Stimulated activated naive CD8-positive, alpha-beta T cell treated with anti-CD3 and anti-CD28 coated beads, Interleukin-15, amount 100 ng/mL, for 72 hours (primary cell): ENCODE data around the gene HOGA1.
"Not testable (repeated sequence)": the region's sequence is repeated elsewhere in the genome, so short reads cannot be mapped to it uniquely, and the experiment has no call there.

Experiments
- ATAC-seq: fragments of 150-1000 bp; cut with Tn5 transposase; 2 replicates; pipeline ENCODE4 v1.10.0; 2021; ENCODE audit warnings: mild to moderate bottlenecking, moderate library complexity
- DNase-seq, 2 donors: peaks; one replicate each; pipeline ENCODE4 v3.0.0; 2021 to 2022
- H3K27ac Mint-ChIP-seq, 2 donors: one replicate each; pipeline ENCODE4 v1.8.0; 2022; ENCODE audit warnings: mild to moderate bottlenecking in 2 of 2, mixed read lengths in 2 of 2, moderate library complexity in 2 of 2
- H3K27me3 Mint-ChIP-seq: one replicate; pipeline ENCODE4 v1.8.0; 2022; ENCODE audit warnings: mixed read lengths
- H3K4me1 Mint-ChIP-seq: one replicate; pipeline ENCODE4 v1.8.0; 2022; ENCODE audit warnings: mild to moderate bottlenecking, mixed read lengths
- H3K4me3 Mint-ChIP-seq, 2 donors: one replicate each; pipeline ENCODE4 v1.8.0; 2022; ENCODE audit warnings: mild to moderate bottlenecking in 2 of 2, mixed read lengths in 2 of 2, moderate library complexity in 1 of 2
- H3K9me3 Mint-ChIP-seq, 2 donors: one replicate each; pipeline ENCODE4 v1.8.0; 2022; ENCODE audit warnings: mixed read lengths in 2 of 2

Gene HOGA1

DNA sequence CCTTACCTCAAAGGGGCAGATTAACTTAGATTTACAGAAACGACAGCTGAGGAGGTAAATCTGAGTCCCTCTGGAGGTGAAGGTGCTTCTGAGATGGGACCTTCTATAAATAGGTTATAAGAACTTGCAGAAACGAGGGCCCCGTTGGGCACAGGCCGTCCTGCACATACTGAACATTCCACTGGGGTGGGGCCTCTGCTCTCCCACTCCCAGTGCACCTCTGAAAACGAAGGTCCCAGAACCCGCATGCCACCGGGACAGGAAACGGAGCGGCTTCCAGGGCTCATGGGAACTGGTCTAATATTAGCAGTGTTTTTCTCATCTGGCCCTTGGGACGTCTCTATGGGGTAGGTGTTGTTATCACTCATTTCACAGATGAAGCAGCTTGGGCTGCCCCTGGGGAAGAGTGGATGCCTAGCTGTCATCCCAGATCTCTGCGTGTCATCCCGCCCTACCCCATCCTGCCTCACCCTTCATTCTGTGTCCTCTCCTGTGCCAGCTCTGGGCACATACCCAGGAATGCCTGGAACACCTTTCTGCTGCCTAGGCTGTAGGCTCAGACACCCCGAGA lies 24.9 kb downstream of the HOGA1 start:
- H3K4me1 Mint-ChIP-seq: no peaks in the 10 kb centered on the region
- DNase-seq (no peak), ATAC-seq (no peak)
- no peak overlapping the region for H3K4me3 Mint-ChIP-seq
- no peak overlapping the region for H3K27ac Mint-ChIP-seq
- no peaks in the 10 kb centered on the region for H3K9me3 Mint-ChIP-seq
- H3K27me3 Mint-ChIP-seq: peaks cover 8% of the 10 kb centered on the region

DNA sequence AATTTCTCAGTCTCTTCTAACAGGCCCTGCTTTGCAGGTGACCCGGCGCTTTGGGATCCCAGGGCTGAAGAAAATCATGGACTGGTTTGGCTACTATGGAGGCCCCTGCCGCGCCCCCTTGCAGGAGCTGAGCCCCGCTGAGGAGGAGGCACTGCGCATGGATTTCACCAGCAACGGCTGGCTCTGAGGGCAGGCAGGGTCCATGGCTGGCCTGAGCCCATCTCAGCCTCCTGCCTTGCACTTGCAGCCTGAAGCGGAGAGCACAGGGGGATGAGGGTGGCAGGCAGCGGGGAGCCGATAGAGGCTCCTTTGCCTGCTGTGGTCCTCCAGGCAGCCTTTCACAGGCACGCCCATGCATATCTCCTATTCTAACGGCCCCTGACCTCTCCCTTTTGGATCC lies 27.3 kb downstream of the HOGA1 start:
- Mint-ChIP-seq H3K4me1 (no peaks in the 10 kb centered on the region), H3K27me3 (peaks cover 8% of the 10 kb centered on the region), H3K9me3 (no peaks in the 10 kb centered on the region), H3K4me3 (no peak overlapping the region), H3K27ac (peak overlapping the region in 1 of 2 donors; percentile 19)
- ATAC-seq (no peak), DNase-seq (no peak)

DNA sequence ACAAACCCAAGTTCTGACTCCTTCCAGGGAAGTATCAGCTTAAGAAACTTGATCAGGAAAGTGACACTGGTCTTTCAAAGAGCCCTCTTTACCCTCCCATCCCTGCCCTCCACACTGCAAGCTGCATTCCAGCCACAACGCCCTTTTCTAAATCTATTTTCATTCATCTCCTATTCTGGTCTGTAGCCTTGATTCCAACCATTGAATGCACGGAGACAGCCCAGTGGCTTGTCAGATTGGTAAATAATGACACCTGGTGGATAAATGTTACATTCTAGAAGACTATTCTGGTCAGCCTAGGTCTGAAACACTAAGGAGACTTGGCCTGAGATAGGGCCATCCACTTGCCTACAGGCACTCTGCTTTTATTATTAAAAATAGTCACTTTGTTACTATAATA lies 28.2 kb downstream of the HOGA1 start:
- ATAC-seq (no peak), DNase-seq (no peak)
- H3K27me3 Mint-ChIP-seq: peaks cover under 1% of the 10 kb centered on the region
- H3K27ac Mint-ChIP-seq: no peak overlapping the region
- no peaks in the 10 kb centered on the region for H3K4me1 Mint-ChIP-seq
- no peaks in the 10 kb centered on the region for H3K9me3 Mint-ChIP-seq
- H3K4me3 Mint-ChIP-seq: no peak overlapping the region

DNA sequence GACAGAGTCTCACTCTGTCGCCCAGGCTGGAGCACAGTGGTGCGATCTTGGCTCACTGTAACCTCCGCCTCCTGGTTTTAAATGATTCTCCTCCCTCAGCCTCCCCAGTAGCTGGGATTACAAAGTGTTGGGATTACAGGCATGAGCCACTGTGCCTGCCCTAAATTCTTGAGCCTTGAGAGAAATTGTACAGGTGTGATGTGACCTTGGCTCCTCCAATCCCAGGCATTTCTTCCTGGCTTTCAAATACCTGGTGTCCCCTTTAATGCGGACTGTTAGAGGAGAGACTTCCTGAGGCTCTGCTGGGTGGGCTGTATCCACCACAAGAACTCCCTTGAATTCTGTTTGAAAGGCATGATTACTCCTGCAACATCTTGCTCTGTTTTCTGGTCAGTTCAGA lies 34.1 kb downstream of the HOGA1 start:
- H3K27me3 Mint-ChIP-seq: no peaks in the 10 kb centered on the region
- ATAC-seq: no peak
- H3K4me1 Mint-ChIP-seq: no peaks in the 10 kb centered on the region
- DNase-seq: no peak
- no peak overlapping the region for H3K4me3 Mint-ChIP-seq
- H3K9me3 Mint-ChIP-seq: no peaks in the 10 kb centered on the region
- H3K27ac Mint-ChIP-seq: peak overlapping the region in 1 of 2 donors; percentile 67

DNA sequence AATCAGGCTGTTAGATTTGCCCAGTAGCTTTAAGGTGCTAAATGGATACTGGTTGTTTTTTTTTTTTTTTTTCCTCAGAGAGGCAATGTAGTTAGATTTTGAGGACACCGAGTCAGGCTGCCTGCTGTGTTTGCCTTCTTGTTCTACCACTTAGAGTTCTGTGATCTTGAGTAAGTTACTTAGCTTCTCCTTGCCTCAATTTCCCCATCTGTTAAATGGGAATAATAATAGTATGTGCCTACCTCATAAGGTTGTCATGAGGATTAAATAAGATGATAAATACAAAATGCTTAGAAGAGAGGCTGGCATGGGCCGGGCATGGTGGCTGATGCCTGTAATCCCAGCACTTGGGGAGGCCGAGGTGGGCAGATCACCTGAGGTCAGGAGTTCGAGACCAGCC lies 34.5 kb downstream of the HOGA1 start:
- DNase-seq (no peak), ATAC-seq (no peak)
- H3K9me3 Mint-ChIP-seq: no peaks in the 10 kb centered on the region
- H3K4me3 Mint-ChIP-seq: no peak overlapping the region
- H3K4me1 Mint-ChIP-seq: no peaks in the 10 kb centered on the region
- H3K27me3 Mint-ChIP-seq: no peaks in the 10 kb centered on the region
- H3K27ac Mint-ChIP-seq: peak overlapping the region in 1 of 2 donors; percentile 67

DNA sequence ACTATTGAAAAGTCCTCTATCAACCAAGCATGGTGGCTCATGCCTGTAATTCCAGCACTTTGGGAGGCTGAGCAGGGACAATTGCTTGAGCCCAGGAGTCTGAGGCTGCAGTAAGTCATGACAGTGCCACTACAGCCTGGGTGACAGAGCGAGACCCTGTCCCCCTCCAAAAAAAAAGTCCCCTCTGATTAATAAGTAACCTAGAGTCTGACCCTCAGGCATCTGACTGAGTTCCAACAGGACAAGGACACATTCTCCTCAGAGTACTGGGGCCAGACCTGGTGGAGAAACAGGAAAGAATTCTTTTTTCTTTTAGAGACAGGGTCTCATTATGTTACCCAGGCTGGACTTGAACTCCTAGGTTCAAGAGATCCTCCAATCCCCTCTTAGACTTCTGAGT lies 39.1 kb downstream of the HOGA1 start:
- H3K27ac Mint-ChIP-seq: no peak overlapping the region
- no peak for ATAC-seq
- H3K4me1 Mint-ChIP-seq: no peaks in the 10 kb centered on the region
- no peak overlapping the region for H3K4me3 Mint-ChIP-seq
- H3K9me3 Mint-ChIP-seq: no peaks in the 10 kb centered on the region
- no peaks in the 10 kb centered on the region for H3K27me3 Mint-ChIP-seq
- DNase-seq: no peak

DNA sequence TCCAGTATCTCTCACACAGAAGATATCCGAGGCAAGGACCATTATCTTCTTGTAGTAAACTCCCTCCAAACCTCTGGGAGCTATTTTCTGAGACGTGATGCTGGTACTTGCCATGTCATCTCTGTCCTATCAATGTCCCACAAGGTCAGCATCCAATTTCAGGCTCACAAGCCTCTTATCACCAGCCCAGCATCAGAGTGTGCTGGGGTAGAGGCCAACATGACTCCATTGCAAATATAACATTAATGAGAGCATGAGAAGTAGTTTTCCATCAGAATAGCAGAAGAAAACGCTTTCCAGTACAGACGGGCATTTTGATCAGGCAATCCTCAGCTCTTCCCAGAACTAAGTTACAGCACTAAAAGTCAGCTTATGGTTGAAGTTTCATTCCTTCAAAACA lies 43.5 kb downstream of the HOGA1 start:
- no peaks in the 10 kb centered on the region for H3K9me3 Mint-ChIP-seq
- no peak overlapping the region for H3K4me3 Mint-ChIP-seq
- ATAC-seq (no peak), DNase-seq (no peak)
- H3K27ac Mint-ChIP-seq: no peak overlapping the region
- H3K27me3 Mint-ChIP-seq: no peaks in the 10 kb centered on the region
- peaks cover 10% of the 10 kb centered on the region for H3K4me1 Mint-ChIP-seq

DNA sequence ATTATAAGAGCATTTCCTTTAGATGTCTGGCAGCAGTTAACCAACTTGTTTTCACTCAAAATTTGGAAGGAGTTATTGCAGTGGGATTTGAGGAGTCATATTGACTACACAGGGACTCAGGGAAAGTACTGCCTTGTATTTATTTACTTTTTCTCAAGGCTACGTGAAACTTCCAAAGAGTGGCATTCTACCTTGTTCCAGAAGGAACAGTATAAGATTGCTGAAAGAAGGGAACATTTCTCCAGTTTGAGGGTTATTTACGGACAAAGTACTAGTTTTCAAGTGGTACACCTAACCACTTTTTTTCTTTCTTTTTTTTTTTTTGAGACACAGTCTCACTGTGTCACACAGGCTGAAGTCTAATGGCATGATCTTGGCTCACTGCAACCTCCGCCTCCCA lies 44.0 kb downstream of the HOGA1 start:
- H3K27ac Mint-ChIP-seq: no peak overlapping the region
- H3K4me3 Mint-ChIP-seq: no peak overlapping the region
- no peak for ATAC-seq

DNA sequence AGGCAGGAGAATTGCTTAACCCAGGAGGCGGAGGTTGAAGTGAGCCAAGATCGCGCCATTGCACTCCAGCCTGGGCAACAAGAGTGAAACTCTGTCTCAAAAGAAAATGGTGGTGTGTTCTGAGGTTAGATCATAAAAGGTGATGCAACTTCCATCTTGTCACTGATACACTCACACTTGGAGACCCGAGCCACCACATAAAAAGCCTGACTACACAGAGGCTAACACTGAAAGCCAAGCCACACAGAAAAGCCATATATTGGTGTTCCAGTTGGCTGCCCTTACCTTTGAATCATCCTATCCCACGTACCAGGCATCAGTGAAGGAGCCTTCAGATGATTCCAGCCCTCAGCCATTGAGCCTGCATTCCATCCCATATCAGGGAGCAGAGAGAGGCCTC lies 45.1 kb downstream of the HOGA1 start:
- no peak for DNase-seq
- Mint-ChIP-seq H3K27me3 (no peaks in the 10 kb centered on the region), H3K4me3 (no peak overlapping the region), H3K4me1 (peaks cover 25% of the 10 kb centered on the region), H3K9me3 (no peaks in the 10 kb centered on the region), H3K27ac (no peak overlapping the region)
- no peak for ATAC-seq

More for the DNA sequence above, 44.0 kb downstream of the HOGA1 start:
- Mint-ChIP-seq H3K9me3 (no peaks in the 10 kb centered on the region), H3K4me1 (peaks cover 15% of the 10 kb centered on the region), H3K27me3 (no peaks in the 10 kb centered on the region)
- DNase-seq: no peak

DNA sequence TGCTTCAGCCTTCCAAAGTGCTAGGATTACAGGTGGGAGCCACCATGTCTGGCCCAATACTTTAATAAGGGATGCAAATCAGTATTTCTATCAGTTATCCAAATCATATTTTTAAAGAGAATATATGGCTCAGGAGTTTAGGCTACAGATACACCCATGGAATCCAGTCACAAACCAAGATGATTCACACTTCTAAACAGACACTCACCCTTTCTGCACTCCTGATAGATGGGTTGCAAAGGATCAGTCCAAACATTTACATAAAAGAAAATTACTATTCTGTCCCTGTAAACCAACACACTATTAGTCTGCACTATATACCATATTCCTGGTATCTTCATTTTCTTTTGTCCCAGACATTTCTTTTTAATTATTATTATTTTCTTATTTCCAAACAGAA lies 46.9 kb downstream of the HOGA1 start:
- no peak overlapping the region for H3K27ac Mint-ChIP-seq
- no peaks in the 10 kb centered on the region for H3K27me3 Mint-ChIP-seq
- ATAC-seq (no peak), DNase-seq (no peak)
- peaks cover 25% of the 10 kb centered on the region for H3K4me1 Mint-ChIP-seq
- H3K4me3 Mint-ChIP-seq: no peak overlapping the region
- no peaks in the 10 kb centered on the region for H3K9me3 Mint-ChIP-seq

DNA sequence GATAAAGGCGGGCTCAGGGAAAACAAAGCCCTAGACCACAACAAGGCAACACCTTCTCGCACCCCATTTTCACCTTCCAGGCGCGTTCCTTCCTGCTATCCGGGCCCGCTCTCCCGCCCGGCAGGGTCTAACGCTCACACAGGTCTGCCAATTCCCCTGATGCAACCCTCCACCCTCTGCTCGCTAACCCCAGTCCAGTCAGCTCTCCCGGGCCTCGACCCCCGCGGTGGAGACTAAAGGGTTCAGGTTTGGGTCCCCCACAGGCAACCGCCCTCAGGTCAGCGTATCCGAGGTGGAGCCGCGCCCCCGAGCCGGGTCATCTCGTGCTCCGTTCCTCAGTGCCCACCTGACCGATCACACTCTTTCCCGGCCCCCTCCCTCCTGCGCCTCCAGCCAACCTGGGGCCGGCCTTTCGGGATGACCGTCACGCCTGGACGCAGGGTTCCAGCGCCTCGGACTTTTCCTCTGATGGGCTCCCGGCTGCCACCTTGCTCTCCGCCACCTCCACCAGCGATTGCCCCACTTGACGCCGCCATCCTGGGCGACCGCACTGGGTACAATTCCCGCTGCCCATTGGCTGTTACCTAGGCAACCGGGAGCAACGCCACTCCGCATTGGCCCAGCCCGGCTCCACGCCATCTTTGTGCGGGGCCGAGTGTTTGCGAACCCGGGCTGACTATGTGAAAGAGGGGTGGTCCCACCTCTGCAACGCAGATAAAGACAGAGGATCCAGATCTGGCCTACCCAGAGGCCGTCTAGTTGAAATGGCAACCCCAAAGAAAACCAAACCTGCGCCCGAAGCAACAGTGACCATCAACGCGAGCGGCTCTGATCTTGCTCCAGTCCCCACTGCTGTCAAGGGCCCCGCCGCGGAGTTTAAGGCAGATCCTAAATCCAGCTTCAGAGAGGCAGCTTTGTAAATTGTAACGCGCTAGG lies 49.0 kb downstream of the HOGA1 start, which contains the start of gene MORN4:
MORN4 (minus strand) TSS at position 552 of the 936 bp plus-strand sequence. CDS start 13,847 bp downstream, outside the sequence.
- Mint-ChIP-seq H3K4me1 (peaks cover 25% of the 10 kb centered on the region), H3K27ac (peak within 1 kb of the TSS; percentile 95 to 99), H3K4me3 (peak within 1 kb of the TSS; percentile 96 to 99), H3K9me3 (no peaks in the 10 kb centered on the region), H3K27me3 (no peaks in the 10 kb centered on the region)
- DNase-seq (peak; percentile 90 to 92), ATAC-seq (peak; percentile 99)

DNA sequence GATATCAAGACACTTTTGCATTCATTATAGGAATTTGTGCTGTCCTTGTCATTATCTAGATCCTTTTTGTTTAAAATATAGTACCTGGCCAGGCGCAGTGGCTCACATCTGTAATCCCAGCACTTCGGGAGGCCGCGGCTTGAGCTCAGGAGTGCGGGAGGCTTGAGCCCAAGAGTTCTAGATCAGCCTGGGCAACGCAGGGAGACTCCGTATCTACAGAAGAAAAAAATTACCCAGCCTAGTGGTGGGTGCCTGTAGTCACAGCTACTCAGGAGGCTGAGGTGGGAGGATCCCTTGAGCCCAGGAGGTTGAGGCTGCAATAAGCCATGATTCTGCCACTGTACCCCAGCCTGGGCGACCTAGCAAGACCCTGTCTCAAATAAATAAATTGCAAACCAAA lies 49.7 kb downstream of the HOGA1 start:
- H3K9me3 Mint-ChIP-seq: no peaks in the 10 kb centered on the region
- peak; percentile 38 to 57 for DNase-seq

DNA sequence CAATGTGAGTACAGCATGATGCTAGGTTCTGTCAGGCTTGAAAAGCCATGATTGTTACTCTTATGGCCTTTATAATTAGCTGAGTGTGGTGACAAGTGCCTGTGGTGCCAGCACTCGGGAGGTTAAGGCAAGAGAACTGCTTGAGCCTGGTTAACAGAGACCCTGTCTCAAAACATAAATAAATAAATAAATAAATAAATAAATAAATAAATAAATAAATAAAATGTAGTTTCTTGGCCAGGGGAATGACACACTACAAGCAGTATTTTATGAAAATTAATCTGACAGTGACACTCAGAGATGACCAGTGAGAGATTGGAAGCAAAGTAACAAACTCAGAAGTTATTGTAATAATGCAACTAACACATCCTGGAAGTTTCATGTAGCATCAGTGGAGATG lies 51.4 kb downstream of the HOGA1 start:
- H3K27me3 Mint-ChIP-seq: no peaks in the 10 kb centered on the region
- no peak overlapping the region for H3K27ac Mint-ChIP-seq
- ATAC-seq (no peak), DNase-seq (no peak)
- no peak overlapping the region for H3K4me3 Mint-ChIP-seq
- no peaks in the 10 kb centered on the region for H3K9me3 Mint-ChIP-seq
- H3K4me1 Mint-ChIP-seq: peaks cover 26% of the 10 kb centered on the region

More for the DNA sequence above, 49.7 kb downstream of the HOGA1 start:
- Mint-ChIP-seq H3K4me3 (peak overlapping the region; percentile 96 to 99), H3K27ac (peak overlapping the region; percentile 95 to 99), H3K27me3 (no peaks in the 10 kb centered on the region), H3K4me1 (peaks cover 25% of the 10 kb centered on the region)
- ATAC-seq: peak; percentile 76

DNA sequence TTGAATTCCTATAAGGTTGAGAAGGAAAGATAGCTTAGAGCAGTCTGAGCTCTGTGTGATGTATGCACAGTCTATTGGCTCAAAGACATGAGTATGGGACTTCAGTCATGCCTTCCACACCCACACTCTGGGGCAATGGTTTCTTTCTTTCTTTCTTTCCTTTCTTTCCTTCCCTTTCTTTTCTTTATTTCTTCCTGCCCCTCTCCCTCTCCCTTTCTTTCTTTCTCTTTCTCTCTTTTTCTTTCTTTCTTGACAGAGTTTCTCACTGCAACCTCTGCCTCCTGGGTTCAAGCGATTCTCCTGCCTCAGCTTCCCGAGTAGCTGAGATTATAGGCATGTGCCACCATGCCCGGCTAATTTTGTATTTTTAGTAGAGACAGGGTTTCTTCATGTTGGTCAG lies 54.9 kb downstream of the HOGA1 start:
- ATAC-seq, H3K4me3 Mint-ChIP-seq, H3K9me3 Mint-ChIP-seq, DNase-seq, H3K27me3 Mint-ChIP-seq, H3K27ac Mint-ChIP-seq: not testable (repeated sequence)
- H3K4me1 Mint-ChIP-seq: peaks cover 30% of the 10 kb centered on the region

DNA sequence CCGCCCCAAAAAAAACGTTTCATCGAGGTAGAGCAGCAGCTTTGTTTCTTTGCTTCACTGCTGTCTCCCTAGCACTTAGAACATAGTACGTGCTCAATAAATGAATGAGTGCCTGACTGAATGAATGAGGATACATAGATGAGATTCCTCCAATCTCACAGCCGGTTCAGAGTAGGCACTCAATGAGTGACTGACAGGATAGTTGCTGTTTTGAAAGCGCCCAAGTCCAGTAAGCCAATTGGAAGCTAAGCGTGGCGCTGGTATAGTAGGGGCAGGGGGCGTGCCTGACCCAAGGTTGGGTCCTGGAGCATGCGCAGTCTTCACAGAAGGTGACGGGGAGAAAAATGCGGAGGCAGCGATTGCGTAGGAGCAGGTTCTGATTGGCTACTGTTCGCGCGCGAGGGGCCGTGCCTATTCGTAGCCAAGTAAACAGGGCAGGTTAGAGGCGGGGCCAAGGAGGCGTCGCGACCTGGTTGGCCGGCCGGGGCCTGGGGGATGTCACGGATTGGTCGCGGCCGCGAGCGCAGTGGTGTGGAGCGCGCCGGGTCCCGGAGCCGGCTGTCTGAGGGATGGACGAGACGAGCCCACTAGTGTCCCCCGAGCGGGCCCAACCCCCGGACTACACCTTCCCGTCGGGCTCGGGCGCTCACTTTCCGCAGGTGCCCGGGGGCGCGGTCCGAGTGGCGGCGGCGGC lies 56.1 kb downstream of the HOGA1 start, which contains the start of gene PI4K2A:
PI4K2A (plus strand) TSS at position 498 of the 694 bp plus-strand sequence; CDS start at position 570, 72 bp downstream.
- Mint-ChIP-seq H3K4me1 (peaks cover 29% of the 10 kb centered on the region), H3K9me3 (no peaks in the 10 kb centered on the region), H3K27me3 (no peaks in the 10 kb centered on the region), H3K27ac (peak within 1 kb of the TSS; percentile 95), H3K4me3 (peak within 1 kb of the TSS; percentile 94 to 99)
- ATAC-seq: peak; percentile 99
- DNase-seq: peak; percentile 98 to 99
